Myocyte (in vitro differentiated cells): ENCODE data around the gene PODNL1. TPM values are rescaled to one million over a fixed set of nuclear protein-coding genes. Genes with fewer than 3 reads are reported as not detected.
A peak's percentile ranks its signal among the peaks of the same experiment; 100 is the strongest.

Source experiments
- DNase-seq: peaks from one replicate; pipeline ENCODE4 v3.0.0-alpha.2; 2012; ENCODE audit warnings: low read depth
- total RNA-seq: library from RNA; depleted of rRNA; stranded (reverse); fragments of >200 nt; gene quantifications from 2 replicates; pipeline ENCODE4 v1.2.3, GENCODE V29; 2014

PODNL1 gene
- total RNA-seq, 1 donor from 2014 or later = 2.0 TPM

GRCh38 chr19:13959141-13959961 lies 21.1 kb upstream of the PODNL1 start:
- no peak for DNase-seq

GRCh38 chr19:13958043-13958442 lies 19.8 kb upstream of the PODNL1 start:
- DNase-seq = no peak

- no peak for DNase-seq
These were observed 18.8 kb upstream of the PODNL1 start for GRCh38 chr19:13957051-13957450.

GRCh38 chr19:13956365-13956744 lies 18.1 kb upstream of the PODNL1 start:
- peak; percentile 26 for DNase-seq

- DNase-seq = no peak
These were observed 17.6 kb upstream of the PODNL1 start for GRCh38 chr19:13955662-13956364.

GRCh38 chr19:13954185-13954584 lies 16.0 kb upstream of the PODNL1 start:
- DNase-seq = no peak

- peak; percentile 56 for DNase-seq
These were observed 14.8 kb upstream of the PODNL1 start for GRCh38 chr19:13952931-13953531.

GRCh38 chr19:13952154-13952930 lies 14.1 kb upstream of the PODNL1 start, which contains the start of gene DCAF15:
Gene DCAF15, plus strand, starts transcription at chr19:13952509. Its CDS starts 4 bp downstream, at chr19:13952513.
- DNase-seq = peak; percentile 100

GRCh38 chr19:13951799-13952153 lies 13.6 kb upstream of the PODNL1 start:
- DNase-seq = no peak

GRCh38 chr19:13951043-13951442 lies 12.8 kb upstream of the PODNL1 start:
- no peak for DNase-seq

- no peak for DNase-seq
These were observed 8.2 kb upstream of the PODNL1 start for GRCh38 chr19:13946414-13946813.

- no peak for DNase-seq
These were observed 3.9 kb upstream of the PODNL1 start for GRCh38 chr19:13942023-13942684.

GRCh38 chr19:13937479-13938300 lies 527 bp downstream of the PODNL1 start:
- DNase-seq = peak; percentile 7

- DNase-seq = peak; percentile 50
These were observed 2.3 kb downstream of the PODNL1 start for GRCh38 chr19:13935765-13936510.

- no peak for DNase-seq
These were observed 3.5 kb downstream of the PODNL1 start for GRCh38 chr19:13934785-13935109.

GRCh38 chr19:13932911-13933393 lies 5.3 kb downstream of the PODNL1 start:
- no peak for DNase-seq

GRCh38 chr19:13932149-13932637 lies 6.0 kb downstream of the PODNL1 start:
- no peak for DNase-seq

- DNase-seq = no peak
These were observed 6.6 kb downstream of the PODNL1 start for GRCh38 chr19:13931391-13932148.
